Endodermal cell (in vitro differentiated cells): Measurements from ENCODE around the gene GYG1. TPM values are rescaled to one million over a fixed set of nuclear protein-coding genes. Genes with fewer than 3 reads are reported as not detected.

Source experiments
- DNase-seq: peaks from one replicate; pipeline ENCODE4 v3.0.0-alpha.2; 2017
- H3K27ac ChIP-seq: 2 replicates; pipeline ENCODE4 v1.5.1; 2013; ENCODE audit warnings: mild to moderate bottlenecking, low read depth, low read length, moderate library complexity
- H3K27me3 ChIP-seq: 2 replicates; pipeline ENCODE4 v1.6.1; 2013; ENCODE audit warnings: mild to moderate bottlenecking, low read length, moderate library complexity; ENCODE audit not compliant: insufficient read depth, control insufficient read depth, poor library complexity, severe bottlenecking
- H3K36me3 ChIP-seq: 2 replicates; pipeline ENCODE4 v1.7.0; 2013; ENCODE audit warnings: mild to moderate bottlenecking, low read length, moderate library complexity; ENCODE audit not compliant: control insufficient read depth, insufficient read depth
- H3K4me1 ChIP-seq: one replicate; pipeline ENCODE4 v1.7.0; 2013; ENCODE audit warnings: low read length; ENCODE audit not compliant: control insufficient read depth, insufficient read depth
- H3K4me3 ChIP-seq: 2 replicates; pipeline ENCODE4 v1.5.1; 2013; ENCODE audit warnings: mild to moderate bottlenecking, low read length, moderate library complexity
- H3K9ac ChIP-seq: 2 replicates; pipeline ENCODE4 v1.6.1; 2013; ENCODE audit warnings: mild to moderate bottlenecking, low read length, moderate library complexity; ENCODE audit not compliant: poor library complexity, severe bottlenecking; ENCODE audit errors: extremely low read depth
- H3K9me3 ChIP-seq: 2 replicates; pipeline ENCODE4 v1.6.1; 2013; ENCODE audit warnings: mild to moderate bottlenecking, low read length, moderate library complexity; ENCODE audit not compliant: control insufficient read depth
- H3K27ac Mint-ChIP-seq: 2 replicates; pipeline ENCODE4 v1.8.0; 2020; ENCODE audit warnings: mixed read lengths
- H3K27me3 Mint-ChIP-seq: 2 replicates; pipeline ENCODE4 v1.8.0; 2021; ENCODE audit warnings: mild to moderate bottlenecking, mixed read lengths; ENCODE audit not compliant: insufficient read depth
- H3K36me3 Mint-ChIP-seq: 2 replicates; pipeline ENCODE4 v1.8.0; 2020; ENCODE audit warnings: low read depth, mixed read lengths
- H3K4me1 Mint-ChIP-seq: 2 replicates; pipeline ENCODE4 v1.8.0; 2020; ENCODE audit warnings: mixed read lengths
- H3K4me3 Mint-ChIP-seq: 2 replicates; pipeline ENCODE4 v1.8.0; 2020; ENCODE audit warnings: mild to moderate bottlenecking, moderate library complexity, mixed read lengths
- H3K9me3 Mint-ChIP-seq: 2 replicates; pipeline ENCODE4 v1.8.0; 2020; ENCODE audit warnings: mild to moderate bottlenecking, mixed read lengths
- CTCF ChIP-seq: fragments of 200-600 bp; sonication (generic); conservative IDR thresholded peaks from 2 replicates; pipeline ENCODE4 v1.5.0; 2021; ENCODE audit warnings: antibody characterized with exemption, mild to moderate bottlenecking
- WGBS, 2 experiments: methylation state at CpG; one replicate each; pipeline versions ENCODE4 v1.1.5 to v1.1.7; 2013; ENCODE audit warnings: missing lambda C conversion rate in 2 of 2, mixed read lengths in 1 of 2; ENCODE audit not compliant: insufficient coverage in 1 of 2, insufficient read length in 1 of 2; 5-methylcytosine and 5-hydroxymethylcytosine counted together
- total RNA-seq, 2 donors: library from RNA; stranded (reverse); fragmentation: NEBNext Ultra II Directional in 1 of 2; extraction: Animal tissue kit (Norgen Biotek cat#: 25700) in 1 of 2; gene quantifications; 2 replicates in 1 of 2; 3 replicates in 1 of 2; pipeline ENCODE4 v1.2.1, GENCODE V29; 2021

Gene GYG1
- total RNA-seq, 2 donors from 2014 or later, result 22.2 to 30.6 TPM

GRCh38 chr3:149042789-149043386 lies 51.5 kb downstream of the GYG1 start:
- Histone ChIP-seq H3K4me1 (no peaks in the 10 kb centered on the region), H3K27me3 (no peaks in the 10 kb centered on the region), H3K9me3 (no peaks in the 10 kb centered on the region), H3K9ac (no peak overlapping the region), H3K36me3 (peaks cover 91% of the 10 kb centered on the region), H3K4me3 (no peak overlapping the region), H3K27ac (no peak overlapping the region)
- Mint-ChIP-seq H3K4me1 (no peaks in the 10 kb centered on the region), H3K9me3 (no peaks in the 10 kb centered on the region), H3K4me3 (no peak overlapping the region), H3K36me3 (peaks cover 58% of the 10 kb centered on the region), H3K27ac (peak overlapping the region; percentile 16), H3K27me3 (no peaks in the 10 kb centered on the region)
- no peak for DNase-seq
- 60 to 93% methylated on average over 1 of the region's 1 CpG for WGBS, 2 experiments
- no peak for TF ChIP-seq CTCF

DNA sequence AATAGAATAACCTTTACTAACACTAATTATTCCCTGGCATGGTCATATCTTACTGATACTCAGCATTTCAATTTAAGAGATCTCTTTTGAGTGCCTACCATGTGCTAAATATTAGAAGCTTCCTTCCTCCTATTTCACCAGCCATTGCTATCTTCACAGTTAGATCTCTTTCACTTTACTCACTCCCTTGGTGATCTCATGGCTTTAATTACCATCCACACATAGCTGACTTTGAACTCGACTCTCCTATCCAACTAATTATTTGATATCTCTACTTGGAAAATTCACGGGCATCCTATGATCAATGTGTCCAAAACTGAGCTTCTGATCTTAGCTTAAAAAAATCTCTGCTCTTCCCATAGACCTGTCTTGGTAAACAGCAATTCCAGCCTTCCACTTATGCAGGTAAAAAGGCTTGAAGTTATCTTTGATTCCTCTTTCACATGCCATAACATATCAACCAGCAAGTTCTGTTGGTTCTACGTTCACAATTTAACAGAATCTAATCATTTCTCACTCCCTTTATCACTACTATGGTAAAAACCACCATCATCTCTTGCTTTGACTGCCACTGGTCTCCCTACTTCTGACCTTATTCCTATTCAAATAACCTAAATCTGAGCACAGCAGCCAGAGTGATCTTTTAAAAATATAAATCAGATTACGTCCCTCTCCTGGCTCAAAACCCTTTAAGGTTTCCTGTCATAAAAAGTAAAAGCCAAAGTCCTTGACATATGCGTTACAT lies 53.2 kb downstream of the GYG1 start:
- no peaks in the 10 kb centered on the region for H3K9me3 ChIP-seq
- Mint-ChIP-seq H3K9me3 (no peaks in the 10 kb centered on the region), H3K4me3 (no peak overlapping the region), H3K4me1 (no peaks in the 10 kb centered on the region), H3K36me3 (peaks cover 53% of the 10 kb centered on the region), H3K27me3 (no peaks in the 10 kb centered on the region), H3K27ac (no peak overlapping the region)
- WGBS, 2 experiments, result 87 to 95% methylated on average over 5 of the region's 5 CpGs
- H3K4me1 ChIP-seq, result no peaks in the 10 kb centered on the region
- no peak overlapping the region for H3K9ac ChIP-seq
- H3K27ac ChIP-seq, result no peak overlapping the region
- no peak for DNase-seq
- peaks cover 86% of the 10 kb centered on the region for H3K36me3 ChIP-seq
- TF ChIP-seq CTCF, result no peak
- no peak overlapping the region for H3K4me3 ChIP-seq
- H3K27me3 ChIP-seq, result no peaks in the 10 kb centered on the region

DNA sequence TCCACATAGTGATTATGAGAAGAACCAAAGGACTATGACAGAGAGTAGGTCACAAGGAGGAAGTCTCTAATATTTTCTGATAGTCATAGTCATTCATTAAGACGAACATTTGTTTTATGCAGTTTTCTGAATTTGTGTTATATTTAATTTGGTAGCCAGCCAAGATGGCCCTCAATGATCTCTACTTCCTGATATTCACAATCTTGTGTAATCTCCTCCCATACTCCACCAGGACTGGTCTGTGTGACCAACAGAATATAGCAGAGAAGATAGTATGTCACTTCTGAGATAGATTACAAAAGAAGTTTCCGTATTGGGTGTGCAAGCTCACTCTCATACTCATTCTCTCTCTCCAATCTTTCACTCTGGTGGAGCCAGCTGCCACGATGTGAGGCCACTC lies 64.2 kb downstream of the GYG1 start:
- Mint-ChIP-seq H3K9me3 (no peaks in the 10 kb centered on the region), H3K4me1 (no peaks in the 10 kb centered on the region), H3K27ac (no peak overlapping the region), H3K36me3 (peaks cover 76% of the 10 kb centered on the region), H3K27me3 (no peaks in the 10 kb centered on the region), H3K4me3 (no peak overlapping the region)
- H3K27me3 ChIP-seq, result no peaks in the 10 kb centered on the region
- no peaks in the 10 kb centered on the region for H3K4me1 ChIP-seq
- no peak overlapping the region for H3K27ac ChIP-seq
- 94 to 99% methylated on average over 3 of the region's 3 CpGs for WGBS, 2 experiments
- peaks cover 4% of the 10 kb centered on the region for H3K9me3 ChIP-seq
- DNase-seq, result no peak
- no peak overlapping the region for H3K9ac ChIP-seq
- TF ChIP-seq CTCF, result no peak
- peaks cover 90% of the 10 kb centered on the region for H3K36me3 ChIP-seq
- H3K4me3 ChIP-seq, result no peak overlapping the region
